Loucy (cell line): Measurements from ENCODE around the gene BTG4.

Experiments used
- H2AFZ ChIP-seq: fragments of 200-600 bp; sonication (generic); 2 replicates; pipeline ENCODE4 v1.6.0; 2016; ENCODE audit warnings: antibody characterized with exemption, mild to moderate bottlenecking, low read length, moderate library complexity
- H3F3A ChIP-seq: fragments of 200-600 bp; 2 replicates; pipeline ENCODE4 v1.6.0; 2016; ENCODE audit warnings: antibody characterized with exemption, low read depth, mild to moderate bottlenecking
- H3K27me3 ChIP-seq: fragments of 200-600 bp; sonication (generic); 2 replicates; pipeline ENCODE4 v1.6.1; 2014; ENCODE audit warnings: low read length, mild to moderate bottlenecking; ENCODE audit not compliant: insufficient read depth, poor library complexity, severe bottlenecking
- H3K36me3 ChIP-seq: fragments of 200-600 bp; sonication (generic); 2 replicates; pipeline ENCODE4 v1.6.1; 2016; ENCODE audit warnings: low read length; ENCODE audit not compliant: insufficient read depth
- H3K4me1 ChIP-seq: fragments of 200-600 bp; sonication (generic); 2 replicates; pipeline ENCODE4 v1.5.1; 2014; ENCODE audit warnings: low read length, mild to moderate bottlenecking; ENCODE audit not compliant: insufficient read depth, poor library complexity, severe bottlenecking
- H3K4me2 ChIP-seq: fragments of 200-600 bp; sonication (generic); 2 replicates; pipeline ENCODE4 v1.6.0; 2014; ENCODE audit warnings: antibody characterized with exemption, low read length, low read depth, mild to moderate bottlenecking; ENCODE audit not compliant: poor library complexity, severe bottlenecking
- H3K4me3 ChIP-seq: fragments of 200-600 bp; sonication (generic); 2 replicates; pipeline ENCODE4 v1.5.1; 2014; ENCODE audit warnings: low read length, mild to moderate bottlenecking, mixed read lengths; ENCODE audit not compliant: poor library complexity, severe bottlenecking
- H3K79me2 ChIP-seq: fragments of 200-600 bp; sonication (generic); 2 replicates; pipeline ENCODE4 v1.6.1; 2014; ENCODE audit warnings: low read length; ENCODE audit not compliant: insufficient read depth
- H3K9ac ChIP-seq: fragments of 200-600 bp; sonication (generic); 2 replicates; pipeline ENCODE4 v1.6.0; 2014; ENCODE audit warnings: mild to moderate bottlenecking, low read depth, low read length, moderate library complexity; ENCODE audit not compliant: poor library complexity, severe bottlenecking
- H3K9me2 ChIP-seq: fragments of 200-600 bp; sonication (generic); replicated peaks from 2 replicates; pipeline ENCODE4 v1.6.1; 2016; ENCODE audit warnings: low read depth, low read length, mixed read lengths
- H3K9me3 ChIP-seq: fragments of 200-600 bp; sonication (generic); 2 replicates; pipeline ENCODE4 v1.6.1; 2014; ENCODE audit warnings: mild to moderate bottlenecking, antibody characterized with exemption, low read length, low read depth; ENCODE audit not compliant: insufficient read depth
- H4K20me1 ChIP-seq: fragments of 200-600 bp; sonication (generic); 2 replicates; pipeline ENCODE4 v1.6.0; 2014; ENCODE audit warnings: antibody characterized with exemption, low read length, mild to moderate bottlenecking; ENCODE audit not compliant: insufficient read depth, poor library complexity, severe bottlenecking
- CTCF ChIP-seq: fragments of 200-600 bp; sonication (generic); conservative IDR thresholded peaks from 2 replicates; pipeline ENCODE4 v1.5.1; 2014; ENCODE audit warnings: mild to moderate bottlenecking, antibody characterized with exemption, low read length
- EZH2phosphoT487 ChIP-seq: fragments of 200-600 bp; IDR thresholded peaks from 2 replicates; pipeline ENCODE4 v1.6.1; 2018; ENCODE audit warnings: antibody characterized with exemption, mild to moderate bottlenecking, moderate library complexity, borderline replicate concordance

Gene BTG4

GRCh38 chr11:111456859-111457730 lies 55.1 kb downstream of the BTG4 start:
- no peaks in the 10 kb centered on the region for H3K79me2 ChIP-seq
- no peak overlapping the region for H2AFZ ChIP-seq
- H3K9ac ChIP-seq: no peak overlapping the region
- H4K20me1 ChIP-seq: no peaks in the 10 kb centered on the region
- no peaks in the 10 kb centered on the region for H3F3A ChIP-seq
- no peak for TF ChIP-seq EZH2phosphoT487
- TF ChIP-seq CTCF: no peak
- no peaks in the 10 kb centered on the region for H3K27me3 ChIP-seq
- no peaks in the 10 kb centered on the region for H3K9me2 ChIP-seq
- H3K4me1 ChIP-seq: peaks cover 9% of the 10 kb centered on the region
- no peaks in the 10 kb centered on the region for H3K36me3 ChIP-seq
- H3K4me3 ChIP-seq: no peak overlapping the region
- no peak overlapping the region for H3K4me2 ChIP-seq
- H3K9me3 ChIP-seq: no peaks in the 10 kb centered on the region

GRCh38 chr11:111456086-111456858 lies 55.9 kb downstream of the BTG4 start:
- no peak for TF ChIP-seq CTCF
- TF ChIP-seq EZH2phosphoT487: no peak
- Histone ChIP-seq H3K4me3 (no peak overlapping the region), H3K9me2 (no peaks in the 10 kb centered on the region)

GRCh38 chr11:111455291-111456085 lies 56.7 kb downstream of the BTG4 start:
- H3K27me3 ChIP-seq: no peaks in the 10 kb centered on the region
- H2AFZ ChIP-seq: peak overlapping the region; percentile 71
- peak overlapping the region; percentile 9 for H3K9ac ChIP-seq
- no peaks in the 10 kb centered on the region for H4K20me1 ChIP-seq
- H3K36me3 ChIP-seq: no peaks in the 10 kb centered on the region
- H3F3A ChIP-seq: no peaks in the 10 kb centered on the region
- no peaks in the 10 kb centered on the region for H3K9me3 ChIP-seq
- no peaks in the 10 kb centered on the region for H3K79me2 ChIP-seq
- TF ChIP-seq CTCF (no peak), EZH2phosphoT487 (no peak)
- peaks cover 5% of the 10 kb centered on the region for H3K4me1 ChIP-seq
- no peak overlapping the region for H3K4me3 ChIP-seq
- no peaks in the 10 kb centered on the region for H3K9me2 ChIP-seq
- H3K4me2 ChIP-seq: no peak overlapping the region

More at GRCh38 chr11:111456086-111456858, 55.9 kb downstream of the BTG4 start:
- Histone ChIP-seq H3K79me2 (no peaks in the 10 kb centered on the region), H3K27me3 (no peaks in the 10 kb centered on the region), H3K9me3 (no peaks in the 10 kb centered on the region), H3K9ac (no peak overlapping the region), H3K4me2 (no peak overlapping the region), H2AFZ (no peak overlapping the region), H3F3A (no peaks in the 10 kb centered on the region), H3K36me3 (no peaks in the 10 kb centered on the region), H3K4me1 (peaks cover 9% of the 10 kb centered on the region), H4K20me1 (no peaks in the 10 kb centered on the region)
